GM19238 (cell line): ENCODE data around the gene IGF2BP2.

Source experiments
- DNase-seq: peaks from one replicate; pipeline ENCODE4 v3.0.0; 2011; ENCODE audit warnings: low spot score; ENCODE audit not compliant: insufficient read length

IGF2BP2 gene

GRCh38 chr3:185737740-185738680 is 86.8 kb downstream of the IGF2BP2 start:
- no peak for DNase-seq

- DNase-seq, result no peak
Measured at GRCh38 chr3:185737020-185737419, 87.8 kb downstream of the IGF2BP2 start.

GRCh38 chr3:185734725-185735096 is 90.1 kb downstream of the IGF2BP2 start:
- no peak for DNase-seq

- DNase-seq, result no peak
Measured at GRCh38 chr3:185733980-185734724, 90.7 kb downstream of the IGF2BP2 start.

GRCh38 chr3:185732782-185733181 is 92.1 kb downstream of the IGF2BP2 start:
- DNase-seq, result no peak

GRCh38 chr3:185730550-185730949 is 94.3 kb downstream of the IGF2BP2 start:
- DNase-seq, result no peak

- DNase-seq, result no peak
Measured at GRCh38 chr3:185729337-185730055, 95.3 kb downstream of the IGF2BP2 start.

- no peak for DNase-seq
Measured at GRCh38 chr3:185728630-185729336, 96.1 kb downstream of the IGF2BP2 start.

GRCh38 chr3:185727873-185728272 is 97.0 kb downstream of the IGF2BP2 start:
- DNase-seq, result no peak

- DNase-seq, result no peak
Measured at GRCh38 chr3:185726254-185726967, 98.4 kb downstream of the IGF2BP2 start.

- DNase-seq, result no peak
Measured at GRCh38 chr3:185724761-185725160, 100.1 kb downstream of the IGF2BP2 start.

- no peak for DNase-seq
Measured at GRCh38 chr3:185724251-185724650, 100.6 kb downstream of the IGF2BP2 start.

- DNase-seq, result no peak
Measured at GRCh38 chr3:185722881-185723280, 102.0 kb downstream of the IGF2BP2 start.

- no peak for DNase-seq
Measured at GRCh38 chr3:185721970-185722369, 102.9 kb downstream of the IGF2BP2 start.

GRCh38 chr3:185720326-185720725 is 104.5 kb downstream of the IGF2BP2 start:
- no peak for DNase-seq

GRCh38 chr3:185718736-185719593 is 105.9 kb downstream of the IGF2BP2 start:
- no peak for DNase-seq

- DNase-seq, result no peak
Measured at GRCh38 chr3:185717627-185718402, 107.0 kb downstream of the IGF2BP2 start.

GRCh38 chr3:185717121-185717520 is 107.7 kb downstream of the IGF2BP2 start:
- no peak for DNase-seq
